GM23248 (cell line): ENCODE data around the gene SMAD1. TPM values are rescaled to one million over a fixed set of nuclear protein-coding genes. Genes with fewer than 3 reads are reported as not detected.

Experiments
- DNase-seq: peaks from one replicate; pipeline ENCODE4 v3.0.0-alpha.2; 2015
- H2AFZ ChIP-seq: fragments of 200-600 bp; sonication (generic); 2 replicates; pipeline ENCODE4 v1.6.1; 2016; ENCODE audit warnings: antibody characterized with exemption
- H3F3A ChIP-seq: fragments of 200-600 bp; sonication (generic); 2 replicates; pipeline ENCODE4 v1.6.1; 2016; ENCODE audit warnings: mild to moderate bottlenecking, antibody characterized with exemption, mixed run types; ENCODE audit not compliant: insufficient read depth
- H3K27ac ChIP-seq: fragments of 200-600 bp; sonication (generic); 2 replicates; pipeline ENCODE4 v1.5.1; 2016; ENCODE audit warnings: mild to moderate bottlenecking
- H3K27me3 ChIP-seq: fragments of 200-600 bp; sonication (generic); replicated peaks from 2 replicates; pipeline ENCODE4 v1.6.1; 2016; ENCODE audit warnings: mild to moderate bottlenecking; ENCODE audit not compliant: insufficient read depth
- H3K36me3 ChIP-seq: fragments of 200-600 bp; sonication (generic); 2 replicates; pipeline ENCODE4 v1.6.1; 2016; ENCODE audit warnings: low read depth, mild to moderate bottlenecking
- H3K4me1 ChIP-seq: fragments of 200-600 bp; sonication (generic); 2 replicates; pipeline ENCODE4 v1.6.1; 2016; ENCODE audit warnings: mild to moderate bottlenecking; ENCODE audit not compliant: insufficient read depth
- H3K4me2 ChIP-seq: fragments of 200-600 bp; sonication (generic); one replicate; pipeline ENCODE4 v1.6.1; 2016; ENCODE audit warnings: mild to moderate bottlenecking; ENCODE audit not compliant: unreplicated experiment
- H3K4me3 ChIP-seq: fragments of 200-600 bp; sonication (generic); 2 replicates; pipeline ENCODE4 v1.5.1; 2016; ENCODE audit warnings: mild to moderate bottlenecking
- H3K79me2 ChIP-seq: fragments of 200-600 bp; sonication (generic); 2 replicates; pipeline ENCODE4 v1.6.1; 2016; ENCODE audit warnings: mild to moderate bottlenecking; ENCODE audit not compliant: insufficient read depth
- H3K9ac ChIP-seq: fragments of 200-600 bp; sonication (generic); 2 replicates; pipeline ENCODE4 v1.6.1; 2016; ENCODE audit warnings: mild to moderate bottlenecking
- H3K9me2 ChIP-seq: fragments of 200-600 bp; sonication (generic); 2 replicates; pipeline ENCODE4 v1.6.1; 2016; ENCODE audit warnings: mixed run types, mild to moderate bottlenecking, moderate library complexity; ENCODE audit not compliant: insufficient read depth
- H3K9me3 ChIP-seq: fragments of 200-600 bp; sonication (generic); one replicate; pipeline ENCODE4 v1.6.1; 2017; ENCODE audit warnings: low read depth
- H4K20me1 ChIP-seq: fragments of 200-600 bp; sonication (generic); 2 replicates; pipeline ENCODE4 v1.6.0; 2016; ENCODE audit not compliant: insufficient read depth
- EZH2 ChIP-seq: fragments of 200-600 bp; sonication (generic); IDR thresholded peaks from 2 replicates; pipeline ENCODE4 v1.6.1; 2018; ENCODE audit warnings: antibody characterized with exemption, mild to moderate bottlenecking; ENCODE audit not compliant: insufficient read depth, poor library complexity, severe bottlenecking
- EZH2phosphoT487 ChIP-seq: fragments of 200-600 bp; sonication (generic); IDR thresholded peaks from 2 replicates; pipeline ENCODE4 v1.6.1; 2018; ENCODE audit warnings: antibody characterized with exemption, moderate library complexity, mild to moderate bottlenecking, low read depth; ENCODE audit not compliant: insufficient read depth
- WGBS, 2 experiments: methylation state at CpG; one replicate each; pipeline ENCODE4 v1.1.6; 2015 to 2017; ENCODE audit warnings: low lambda C conversion rate in 2 of 2, low coverage in 1 of 2; ENCODE audit errors: missing lambda C conversion rate in 2 of 2; 5-methylcytosine and 5-hydroxymethylcytosine counted together
- in situ Hi-C: fragments of 300-500 bp; cut with MboI; formaldehyde crosslinking; loops from 2 replicates; pipeline ENCODE4 v1.15.0; 2020
- polyA plus RNA-seq: library from polyadenylated mRNA; unstranded; fragments of >200 nt; fragmentation: Nextera tagmentation; extraction: Ambion mirVana; gene quantifications from 2 replicates; pipeline ENCODE4 v1.2.1, GENCODE V29; 2016
- total RNA-seq: library from RNA; depleted of rRNA; stranded (reverse); fragments of >200 nt; shearing (Covaris generic); gene quantifications from 2 replicates; pipeline ENCODE4 v1.2.3, GENCODE V29; 2014

Gene SMAD1
- total and polyA plus RNA-seq, 2 experiments from 2014 or later = 20.2 to 24.0 TPM

GRCh38 chr4:145483514-145483913, 1.9 kb downstream of the SMAD1 start:
- H3K9ac ChIP-seq = peak overlapping the region; percentile 98

DNA sequence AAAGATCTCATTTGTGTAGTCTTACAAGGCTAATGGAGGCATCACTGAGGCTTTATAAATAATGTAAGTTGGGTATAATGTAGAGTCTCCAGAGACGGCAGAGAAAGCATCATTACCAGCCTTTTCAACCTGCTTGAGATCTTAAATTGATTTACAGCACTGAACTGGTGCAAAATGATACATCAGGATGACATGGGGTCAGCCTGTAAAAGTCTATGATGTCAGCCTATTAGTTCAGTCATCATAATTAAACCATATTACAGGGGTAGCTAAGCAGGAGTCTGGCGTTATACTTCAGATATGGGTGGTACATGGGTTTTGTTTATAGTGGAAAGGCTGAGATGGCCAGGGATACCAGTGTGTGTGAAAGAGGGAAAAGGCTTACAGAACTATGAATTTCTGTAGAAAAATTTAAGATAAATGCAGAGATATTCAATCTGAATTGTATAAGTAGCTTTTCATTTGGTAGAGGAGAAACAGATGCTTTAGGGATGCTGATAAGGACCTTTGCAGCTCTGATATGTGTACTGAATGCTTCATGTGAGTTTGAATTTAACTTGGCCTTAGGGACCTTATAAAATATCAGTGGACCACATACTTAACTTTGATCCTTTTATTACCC, 2.7 kb downstream of the SMAD1 start:
- no peaks in the 10 kb centered on the region for H3K27me3 ChIP-seq
- in situ Hi-C loops = no loop called here
- peaks cover 71% of the 10 kb centered on the region for H3K79me2 ChIP-seq
- H3K4me2 ChIP-seq = peak overlapping the region; percentile 93
- peaks cover 18% of the 10 kb centered on the region for H3F3A ChIP-seq
- no peaks in the 10 kb centered on the region for H4K20me1 ChIP-seq
- TF ChIP-seq EZH2phosphoT487 (no peak), EZH2 (no peak)
- 97% methylated on average over 2 of the region's 2 CpGs for WGBS, 2 experiments
- peak overlapping the region; percentile 98; the same call in 1 of the 2 replicates for H3K9ac ChIP-seq
- H3K27ac ChIP-seq = no peak overlapping the region
- no peak for DNase-seq
- H3K36me3 ChIP-seq = no peaks in the 10 kb centered on the region
- peaks cover 13% of the 10 kb centered on the region; the same call in 1 of the 2 replicates for H3K4me1 ChIP-seq
- no peaks in the 10 kb centered on the region for H3K9me2 ChIP-seq
- no peaks in the 10 kb centered on the region for H3K9me3 ChIP-seq
- no peak overlapping the region for H3K4me3 ChIP-seq
- H2AFZ ChIP-seq = no peak overlapping the region

More at GRCh38 chr4:145483514-145483913, 1.9 kb downstream of the SMAD1 start:
- peak overlapping the region; percentile 89 for H3K27ac ChIP-seq
- H3K79me2 ChIP-seq = peaks cover 63% of the 10 kb centered on the region
- 52 to 53% methylated on average over 3 of the region's 3 CpGs for WGBS, 2 experiments
- in situ Hi-C loops = no loop called here
- H3K4me1 ChIP-seq = peaks cover 13% of the 10 kb centered on the region; the same call in 1 of the 2 replicates
- no peaks in the 10 kb centered on the region for H3K9me2 ChIP-seq
- H3K9me3 ChIP-seq = no peaks in the 10 kb centered on the region
- H3K4me3 ChIP-seq = peak overlapping the region; percentile 90
- no peak for TF ChIP-seq EZH2phosphoT487
- no peak for TF ChIP-seq EZH2
- H3F3A ChIP-seq = peaks cover 18% of the 10 kb centered on the region
- peak; percentile 16 for DNase-seq
- peak overlapping the region; percentile 93 for H3K4me2 ChIP-seq
- H3K36me3 ChIP-seq = no peaks in the 10 kb centered on the region
- H4K20me1 ChIP-seq = no peaks in the 10 kb centered on the region
- H2AFZ ChIP-seq = peak overlapping the region; percentile 98
- H3K27me3 ChIP-seq = no peaks in the 10 kb centered on the region

DNA sequence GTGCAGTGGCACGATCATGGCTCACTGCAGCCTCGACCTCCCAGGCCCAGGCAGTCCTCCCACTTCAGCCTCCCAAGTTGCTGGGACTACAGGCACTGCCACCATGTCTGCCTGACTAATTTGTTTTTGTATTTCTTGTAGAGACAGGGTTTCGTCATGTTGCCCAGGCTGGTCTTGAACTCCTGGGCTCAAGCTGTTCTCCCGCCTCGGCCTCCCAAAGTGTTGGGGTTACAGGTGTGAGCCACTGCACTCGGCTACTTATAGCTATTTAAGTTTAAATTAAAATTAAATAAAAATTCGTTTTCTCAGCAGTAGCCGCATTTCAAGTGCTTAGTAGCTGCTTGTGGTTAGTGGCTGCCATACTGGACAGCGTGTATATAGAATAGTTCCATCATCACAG, 3.5 kb downstream of the SMAD1 start:
- H3K9ac ChIP-seq = no peak overlapping the region
- H3K4me1 ChIP-seq = peaks cover 13% of the 10 kb centered on the region; the same call in 1 of the 2 replicates
- no peaks in the 10 kb centered on the region for H3K9me2 ChIP-seq
- peaks cover 79% of the 10 kb centered on the region for H3K79me2 ChIP-seq
- 97 to 98% methylated on average over 9 of the region's 9 CpGs for WGBS, 2 experiments
- TF ChIP-seq EZH2 = no peak
- TF ChIP-seq EZH2phosphoT487 = no peak
- H3K4me3 ChIP-seq = no peak overlapping the region
- H3K27ac ChIP-seq = no peak overlapping the region
- no peaks in the 10 kb centered on the region for H3K27me3 ChIP-seq
- H4K20me1 ChIP-seq = no peaks in the 10 kb centered on the region; the same call in 1 of the 2 replicates
- H3K9me3 ChIP-seq = no peaks in the 10 kb centered on the region
- peaks cover 18% of the 10 kb centered on the region for H3F3A ChIP-seq
- no peaks in the 10 kb centered on the region for H3K36me3 ChIP-seq
- H2AFZ ChIP-seq = no peak overlapping the region
- H3K4me2 ChIP-seq = no peak overlapping the region
- in situ Hi-C loops = no loop called here
- DNase-seq = no peak

DNA sequence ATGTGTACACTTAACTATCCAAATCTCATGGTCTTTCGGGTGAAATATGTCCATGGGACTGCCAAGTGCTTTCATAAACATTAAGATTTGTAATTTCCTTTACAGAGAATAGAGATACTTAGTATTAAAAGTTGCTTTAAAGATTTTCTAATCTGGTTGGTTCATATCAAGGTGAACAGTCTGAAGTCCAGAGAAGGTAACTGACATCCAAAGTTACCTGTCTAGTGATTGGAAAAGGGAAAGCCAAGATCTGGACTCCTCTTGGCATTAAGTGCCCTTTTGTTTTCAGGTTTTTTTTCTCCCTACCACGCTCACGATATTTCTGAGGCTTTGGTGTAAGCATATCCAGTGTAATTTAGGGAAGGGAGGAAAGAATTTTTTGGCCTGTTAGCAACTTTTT, 5.0 kb downstream of the SMAD1 start:
- in situ Hi-C loops = no loop called here

More for the DNA sequence above, 5.0 kb downstream of the SMAD1 start:
- peaks cover 13% of the 10 kb centered on the region; the same call in 1 of the 2 replicates for H3K4me1 ChIP-seq
- H3K9me3 ChIP-seq = no peaks in the 10 kb centered on the region
- TF ChIP-seq EZH2phosphoT487 (no peak), EZH2 (no peak)
- H3K27ac ChIP-seq = no peak overlapping the region
- H2AFZ ChIP-seq = no peak overlapping the region
- WGBS, 2 experiments = 96 to 100% methylated on average over 3 of the region's 3 CpGs
- DNase-seq = no peak
- H3K9ac ChIP-seq = no peak overlapping the region
- H3K4me2 ChIP-seq = no peak overlapping the region
- H3K9me2 ChIP-seq = no peaks in the 10 kb centered on the region
- H4K20me1 ChIP-seq = no peaks in the 10 kb centered on the region; the same call in 1 of the 2 replicates
- H3K79me2 ChIP-seq = peaks cover 94% of the 10 kb centered on the region
- H3K27me3 ChIP-seq = no peaks in the 10 kb centered on the region
- H3K4me3 ChIP-seq = no peak overlapping the region
- no peaks in the 10 kb centered on the region for H3K36me3 ChIP-seq
- H3F3A ChIP-seq = peaks cover 9% of the 10 kb centered on the region; the same call in 1 of the 2 replicates
